Inflammatory macrophage (primary cell): Measurements from ENCODE around the gene FICD.

Experiments
- DNase-seq, 2 donors: peaks; one replicate each; pipeline ENCODE4 v3.0.0-alpha.2; 2020 to 2022

FICD gene

GRCh38 chr12:108567406-108568337 is 52.6 kb downstream of the FICD start:
- peak; percentile 82 to 85 for DNase-seq

- DNase-seq, result no peak
Observed at GRCh38 chr12:108568338-108569154, 53.5 kb downstream of the FICD start.
